Heart left ventricle (tissue), 13 donors: Measurements from ENCODE around the gene ECEL1.

ENCODE experiments used
- POLR2A ChIP-seq, 2 donors: fragments of 450-650 bp; IDR thresholded peaks; one replicate each; pipeline ENCODE4 v1.6.1; 2017; ENCODE audit warnings: antibody characterized with exemption in 2 of 2, mild to moderate bottlenecking in 2 of 2, moderate library complexity in 2 of 2
- TF ChIP-seq, protein P1 (sequence below), 12 donors: fragments of 200-600 bp; sonication (generic) in 4 of 12; IDR thresholded peaks; one replicate each; pipeline versions ENCODE4 v1.5.0 to v1.8.0; 2018 to 2022; ENCODE audit warnings: antibody characterized with exemption in 12 of 12, mild to moderate bottlenecking in 5 of 12
- donor health status: ischemic (EF 13 %, LVEDD 7.1; RV severe dilation, severe dysfunction).
- donor health status: DM: no; HTN: yes; CAD: no.
- donor health status: DM: no; HTN: no; CAD: no.
- donor health status: ischemic (EF 25% LVEDD 6.9; RV normal size, moderate dysfunction).
- donor health status: ischemic (EF 25% LVEDD 5.7; RV mildly dilated, moderate dysfunction).
- donor health status: ischemic (EF 35%, LVEDD 5.7; RV mildly dilated, moderate dysfunction).
- donor health status: nonischemic (EF 11% LVEDD 7.7; RV severe dilation, severe dysfunction).
- donor health status: DM: yes; HTN: yes; CAD: no.
- donor health status: PGD.
- donor health status: ischemic (EF 29% LVEDD 5.4; RV normal size, mild dysfunction).
- donor health status: nonischemic (EF 23%, LVEDD 6.1; RV moderate dilation, normal function).

DNA sequence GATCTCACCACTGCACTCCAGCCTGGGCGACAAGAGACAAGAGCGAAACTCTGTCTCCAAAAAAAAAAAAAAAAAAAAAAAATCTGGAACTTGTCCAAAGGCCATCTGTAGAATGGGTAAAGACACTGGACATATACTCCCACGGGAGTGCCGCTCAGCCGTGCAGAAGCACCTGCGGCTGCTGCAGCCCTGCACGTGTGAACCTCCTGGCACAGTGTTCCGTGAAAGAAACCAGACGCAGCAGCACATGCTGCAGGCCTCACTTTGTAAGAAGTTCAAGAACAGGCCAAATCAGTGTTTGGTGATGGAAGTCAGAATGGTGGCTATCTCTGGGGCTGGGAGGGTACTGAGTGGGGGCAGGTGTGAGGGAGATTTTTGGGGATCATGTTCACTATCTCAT, 44.8 kb upstream of the ECEL1 start:
- TF ChIP-seq, protein P1, sequence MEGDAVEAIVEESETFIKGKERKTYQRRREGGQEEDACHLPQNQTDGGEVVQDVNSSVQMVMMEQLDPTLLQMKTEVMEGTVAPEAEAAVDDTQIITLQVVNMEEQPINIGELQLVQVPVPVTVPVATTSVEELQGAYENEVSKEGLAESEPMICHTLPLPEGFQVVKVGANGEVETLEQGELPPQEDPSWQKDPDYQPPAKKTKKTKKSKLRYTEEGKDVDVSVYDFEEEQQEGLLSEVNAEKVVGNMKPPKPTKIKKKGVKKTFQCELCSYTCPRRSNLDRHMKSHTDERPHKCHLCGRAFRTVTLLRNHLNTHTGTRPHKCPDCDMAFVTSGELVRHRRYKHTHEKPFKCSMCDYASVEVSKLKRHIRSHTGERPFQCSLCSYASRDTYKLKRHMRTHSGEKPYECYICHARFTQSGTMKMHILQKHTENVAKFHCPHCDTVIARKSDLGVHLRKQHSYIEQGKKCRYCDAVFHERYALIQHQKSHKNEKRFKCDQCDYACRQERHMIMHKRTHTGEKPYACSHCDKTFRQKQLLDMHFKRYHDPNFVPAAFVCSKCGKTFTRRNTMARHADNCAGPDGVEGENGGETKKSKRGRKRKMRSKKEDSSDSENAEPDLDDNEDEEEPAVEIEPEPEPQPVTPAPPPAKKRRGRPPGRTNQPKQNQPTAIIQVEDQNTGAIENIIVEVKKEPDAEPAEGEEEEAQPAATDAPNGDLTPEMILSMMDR (IDR thresholded peaks at IDR 0.05) = no peak
- no peak for TF ChIP-seq POLR2A (IDR thresholded peaks at IDR 0.05)
